Naive B cell (primary cell): ENCODE measurements around the gene MRPL20. TPM values are rescaled to one million over a fixed set of nuclear protein-coding genes. Genes with fewer than 3 reads are reported as not detected.

Source experiments
- ATAC-seq, 2 donors: fragments of 150-1000 bp; cut with Tn5 transposase; 2 replicates each; pipeline ENCODE4 v1.10.0; 2021; ENCODE audit warnings: low read depth in 2 of 2, mild to moderate bottlenecking in 2 of 2, moderate library complexity in 2 of 2
- DNase-seq: peaks from one replicate; pipeline ENCODE4 v3.0.0; 2022
- H3K27ac Mint-ChIP-seq, 6 donors: one replicate each; pipeline ENCODE4 v1.8.0; 2020 to 2022; ENCODE audit warnings: mild to moderate bottlenecking in 6 of 6, mixed read lengths in 6 of 6, moderate library complexity in 5 of 6, inconsistent platforms in 2 of 6
- H3K27me3 Mint-ChIP-seq, 3 donors: one replicate each; pipeline ENCODE4 v1.8.0; 2021 to 2022; ENCODE audit warnings: mixed read lengths in 3 of 3, mild to moderate bottlenecking in 1 of 3
- H3K36me3 Mint-ChIP-seq, 2 donors: one replicate each; pipeline ENCODE4 v1.8.0; 2020 to 2022; ENCODE audit warnings: mixed read lengths in 2 of 2, inconsistent platforms in 1 of 2, mild to moderate bottlenecking in 1 of 2
- H3K4me1 Mint-ChIP-seq, 3 donors: one replicate each; pipeline ENCODE4 v1.8.0; 2020 to 2022; ENCODE audit warnings: mixed read lengths in 3 of 3, inconsistent platforms in 1 of 3, mild to moderate bottlenecking in 1 of 3, moderate library complexity in 1 of 3
- H3K4me3 Mint-ChIP-seq, 8 donors: one replicate each; pipeline ENCODE4 v1.8.0; 2020 to 2022; ENCODE audit warnings: mild to moderate bottlenecking in 8 of 8, mixed read lengths in 8 of 8, moderate library complexity in 8 of 8, inconsistent platforms in 2 of 8
- H3K9me3 Mint-ChIP-seq, 7 donors: one replicate each; pipeline ENCODE4 v1.8.0; 2020 to 2022; ENCODE audit warnings: mixed read lengths in 7 of 7, mild to moderate bottlenecking in 5 of 7, inconsistent platforms in 2 of 7, moderate library complexity in 1 of 7
- polyA plus RNA-seq, 6 donors: library from polyadenylated mRNA; unstranded; fragments of 300-500 nt; fragmentation: Illumina TruSeq; gene quantifications; one replicate each; pipeline ENCODE4 v1.2.3, GENCODE V29; 2021; ENCODE audit warnings: low read depth in 6 of 6

The MRPL20 gene
- polyA plus RNA-seq, 6 donors from 2014 or later = 75.1 to 129 (median 102) TPM

DNA sequence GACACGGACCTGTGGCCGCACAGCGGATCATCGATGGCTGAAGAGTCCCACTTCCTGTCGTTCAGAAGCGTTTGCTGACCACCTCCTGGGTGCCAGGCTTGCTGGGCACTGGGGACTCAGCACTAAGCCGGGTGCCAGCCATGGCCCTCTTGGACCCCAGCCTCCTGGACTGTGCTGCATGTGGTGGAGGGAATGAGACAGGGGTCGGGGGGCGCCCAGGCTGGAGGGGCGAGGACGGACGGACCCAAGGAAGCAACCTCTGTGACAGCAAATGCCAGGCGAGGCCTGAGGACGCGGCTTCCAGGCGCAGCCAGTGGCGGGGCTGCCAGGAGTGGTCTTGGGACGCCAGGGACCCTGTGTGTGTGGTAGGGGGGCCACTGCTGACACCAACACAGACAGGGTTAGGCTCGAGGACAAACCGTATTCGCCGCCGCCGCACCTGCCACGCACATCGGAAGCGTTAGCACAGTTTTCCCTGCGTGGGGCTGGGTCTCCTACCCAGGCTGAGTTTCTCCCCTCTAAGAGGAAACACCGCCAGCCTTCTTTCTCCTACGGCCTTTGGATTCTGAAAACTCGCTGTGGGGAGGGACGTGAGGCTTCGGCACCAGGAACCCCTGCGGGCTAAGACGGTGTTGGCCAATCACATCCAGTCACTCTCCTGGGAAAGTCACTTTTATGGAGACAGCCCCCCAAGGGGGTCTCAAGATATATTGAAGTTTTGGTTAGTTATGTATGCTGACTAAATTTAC lies 45.7 kb downstream of the MRPL20 start:
- Mint-ChIP-seq H3K36me3 (peaks cover 0 to 8% of the 10 kb centered on the region in 2 donors), H3K9me3 (no peaks in the 10 kb centered on the region), H3K4me1 (peaks cover 5 to 9% (median 6%) of the 10 kb centered on the region in 3 donors), H3K27ac (no peak overlapping the region), H3K27me3 (peaks cover 20 to 48% (median 41%) of the 10 kb centered on the region in 3 donors), H3K4me3 (peak overlapping the region in 1 of 8 donors; percentile 61)
- ATAC-seq (no peak), DNase-seq (no peak)

DNA sequence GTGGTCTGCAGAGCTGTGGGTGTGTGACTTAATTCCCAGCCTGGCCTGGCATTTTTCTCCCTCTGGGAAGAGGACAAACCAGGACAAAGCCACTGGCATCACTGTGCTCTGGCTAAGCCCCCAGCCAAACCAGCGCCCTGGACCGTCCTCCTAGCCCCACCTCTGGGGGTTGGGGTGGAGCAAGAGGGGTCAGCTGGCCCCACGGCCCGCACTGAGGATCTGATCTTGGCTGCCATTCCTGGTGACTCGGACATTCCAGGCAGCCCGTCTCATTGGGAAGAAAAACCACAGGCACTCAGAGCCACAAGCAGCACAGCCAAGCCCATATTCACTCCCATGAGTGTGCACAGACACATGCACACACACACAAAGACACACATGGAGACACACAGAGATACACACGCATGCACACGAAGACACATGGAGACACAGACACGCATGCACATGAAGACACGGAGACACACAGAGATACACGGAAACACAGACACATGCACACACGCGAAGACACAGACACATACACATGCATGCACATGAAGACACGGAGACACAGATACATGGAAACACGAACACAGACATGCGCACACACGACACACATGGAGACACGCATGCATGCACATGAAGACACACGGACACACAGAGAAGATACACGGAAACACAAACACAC lies 46.5 kb downstream of the MRPL20 start:
- no peak for ATAC-seq
- DNase-seq = no peak
- Mint-ChIP-seq H3K27me3 (peaks cover 20 to 48% (median 41%) of the 10 kb centered on the region in 3 donors), H3K4me1 (peaks cover 5 to 9% (median 6%) of the 10 kb centered on the region in 3 donors), H3K27ac (no peak overlapping the region), H3K36me3 (peaks cover 0 to 8% of the 10 kb centered on the region in 2 donors), H3K4me3 (peak overlapping the region in 1 of 8 donors; percentile 11), H3K9me3 (no peaks in the 10 kb centered on the region)

DNA sequence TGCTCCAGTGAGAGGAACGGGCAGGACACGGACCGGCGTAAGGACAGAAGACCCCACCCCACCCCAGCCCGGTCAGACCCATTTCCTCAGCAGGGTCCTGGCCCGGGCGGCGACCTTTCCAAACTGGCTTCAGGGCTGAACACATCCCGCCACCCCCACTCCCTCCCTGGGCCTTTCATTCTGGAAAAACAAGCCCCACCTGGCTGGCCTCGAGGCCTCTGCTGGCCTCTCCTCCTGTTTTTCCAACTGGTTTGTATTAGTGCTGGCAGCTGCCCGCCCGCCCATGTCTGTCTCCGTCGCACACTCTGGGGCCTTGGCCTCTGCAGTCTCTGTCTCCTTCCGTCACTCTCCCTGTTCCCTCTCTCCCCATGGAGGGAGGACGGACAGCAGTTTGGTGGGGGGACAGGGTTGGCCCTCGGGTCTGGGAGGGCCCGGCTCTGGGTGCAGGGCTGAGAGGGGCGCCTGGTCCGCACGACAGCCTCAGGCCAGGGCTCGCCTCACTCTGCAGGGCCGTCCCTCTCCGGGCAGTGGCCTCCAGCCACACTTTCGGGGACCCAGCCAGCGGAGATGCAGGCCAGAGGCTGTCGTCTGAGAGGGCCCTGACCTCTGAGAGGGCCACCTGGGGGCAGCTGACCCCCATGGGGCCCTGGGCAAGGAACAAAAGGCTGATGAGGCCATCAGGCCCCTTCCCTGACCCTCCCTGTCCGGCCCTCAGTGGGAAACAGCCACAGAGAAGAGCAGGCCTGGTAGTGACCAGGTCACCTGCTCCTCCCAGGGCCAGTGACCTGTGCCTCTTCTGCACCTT lies 47.2 kb downstream of the MRPL20 start:
- peak overlapping the region in 1 of 8 donors; percentile 59 for H3K4me3 Mint-ChIP-seq
- peaks cover 5 to 10% (median 8%) of the 10 kb centered on the region in 3 donors for H3K4me1 Mint-ChIP-seq
- H3K36me3 Mint-ChIP-seq = peaks cover 0 to 8% of the 10 kb centered on the region in 2 donors
- H3K27ac Mint-ChIP-seq = peak overlapping the region in 1 of 6 donors; percentile 33
- DNase-seq (no peak), ATAC-seq (no peak)
- H3K9me3 Mint-ChIP-seq = no peaks in the 10 kb centered on the region
- peaks cover 20 to 48% (median 41%) of the 10 kb centered on the region in 3 donors for H3K27me3 Mint-ChIP-seq

DNA sequence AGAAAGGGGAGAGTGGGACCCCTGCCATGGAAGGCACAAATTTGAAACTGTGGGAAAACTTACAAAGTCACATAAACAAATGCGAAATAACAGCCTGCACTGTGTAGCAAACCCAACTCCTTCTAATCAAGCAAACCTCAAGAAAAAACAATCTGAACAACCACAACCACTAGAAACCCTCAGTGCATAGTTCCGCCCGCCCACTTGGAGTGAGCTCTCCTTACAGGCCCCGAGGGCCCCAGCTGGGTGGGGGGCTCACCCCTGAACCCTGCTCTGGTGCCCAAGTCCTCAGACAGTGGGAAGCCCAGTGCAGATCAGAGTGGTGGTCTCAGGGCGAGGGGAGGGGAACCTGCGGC lies 47.8 kb downstream of the MRPL20 start:
- Mint-ChIP-seq H3K4me1 (peaks cover 5 to 13% (median 12%) of the 10 kb centered on the region in 3 donors), H3K27ac (no peak overlapping the region), H3K4me3 (peak overlapping the region in 1 of 8 donors; percentile 30), H3K27me3 (peaks cover 20 to 51% (median 41%) of the 10 kb centered on the region in 3 donors), H3K9me3 (no peaks in the 10 kb centered on the region), H3K36me3 (peaks cover 0 to 8% of the 10 kb centered on the region in 2 donors)
- ATAC-seq (no peak), DNase-seq (no peak)

DNA sequence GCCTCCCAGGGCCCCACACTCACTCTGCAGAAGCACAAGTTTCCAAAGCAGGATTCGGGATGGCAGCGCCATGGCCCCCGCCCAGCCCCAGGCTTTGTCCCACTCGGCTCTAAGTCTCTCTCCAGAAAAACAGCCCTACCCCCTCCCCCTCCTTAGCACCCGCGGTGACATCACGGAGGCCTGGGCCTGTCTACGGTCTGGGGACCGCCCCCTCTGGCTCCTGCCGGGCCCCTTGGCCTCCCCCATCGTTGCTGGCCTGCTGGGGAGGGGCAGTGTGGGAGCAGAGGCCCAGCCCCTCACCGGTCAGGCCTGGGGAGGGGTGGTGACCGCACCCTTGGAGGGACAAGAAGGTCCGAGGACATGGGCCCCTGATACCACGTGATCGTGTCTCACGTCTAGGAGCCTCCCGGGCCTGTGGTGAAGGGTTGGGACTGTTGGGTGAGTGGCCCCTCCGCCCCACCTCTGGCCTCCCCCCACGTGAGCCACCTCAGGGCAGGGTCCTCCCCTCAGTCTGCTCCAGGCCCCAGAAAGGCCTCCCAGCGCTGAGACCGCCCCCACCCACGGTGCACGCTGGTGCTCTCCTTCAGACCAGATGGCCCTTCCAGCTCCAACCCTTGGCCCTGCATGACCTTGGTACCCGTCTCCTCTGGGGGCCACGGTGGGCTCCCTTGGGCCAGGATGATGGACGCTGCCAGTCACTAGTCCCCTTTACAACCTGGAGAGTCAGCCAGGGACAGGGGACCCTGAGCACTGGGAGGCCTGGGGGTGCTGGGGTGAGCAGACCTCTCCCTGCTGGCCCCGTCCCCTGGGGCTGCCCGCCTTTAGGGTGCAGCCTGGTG lies 48.4 kb downstream of the MRPL20 start, which contains the start of gene MXRA8:
Gene MXRA8 (minus strand): TSS at position 123 of the 839 bp plus-strand sequence. CDS start 51 bp downstream, at position 72.
- Mint-ChIP-seq H3K4me3 (peak within 1 kb of the TSS in 1 of 8 donors; percentile 30), H3K9me3 (no peaks in the 10 kb centered on the region)

DNA sequence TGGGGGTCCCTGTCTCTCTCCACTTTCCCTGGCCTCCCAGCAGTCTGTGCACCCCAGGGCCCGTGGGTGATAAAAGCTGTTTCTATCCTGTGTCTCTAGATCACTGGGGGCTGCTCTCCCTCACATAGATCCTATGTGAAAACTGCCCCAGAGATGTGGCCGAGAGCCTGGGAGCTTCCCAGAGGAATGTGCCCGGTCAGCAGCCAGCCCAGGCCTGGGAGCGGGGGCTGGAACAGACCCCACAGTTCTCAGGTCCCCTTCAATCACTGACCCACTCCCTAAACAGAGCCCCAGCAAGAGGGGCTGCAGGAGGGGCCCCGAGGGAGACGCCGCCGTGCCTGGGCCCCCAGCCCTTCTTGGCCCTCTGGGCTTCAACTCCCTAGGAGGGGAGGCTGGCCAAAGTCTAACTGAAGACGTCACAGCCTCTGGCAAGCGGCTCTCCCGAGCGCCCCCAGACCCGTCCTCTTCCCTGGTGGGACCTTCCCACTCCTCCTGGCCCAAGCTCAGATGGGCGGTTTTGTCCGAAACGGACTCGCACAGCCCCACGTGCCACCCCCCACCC lies 49.1 kb downstream of the MRPL20 start:
- H3K4me1 Mint-ChIP-seq = peaks cover 10 to 23% (median 17%) of the 10 kb centered on the region in 3 donors
- ATAC-seq (no peak), DNase-seq (no peak)
- no peak overlapping the region for H3K27ac Mint-ChIP-seq
- peaks cover 0 to 8% of the 10 kb centered on the region in 2 donors for H3K36me3 Mint-ChIP-seq
- H3K27me3 Mint-ChIP-seq = peaks cover 20 to 64% (median 45%) of the 10 kb centered on the region in 3 donors
- no peaks in the 10 kb centered on the region for H3K9me3 Mint-ChIP-seq
- no peak overlapping the region for H3K4me3 Mint-ChIP-seq

More for the DNA sequence above, 48.4 kb downstream of the MRPL20 start, which contains the start of gene MXRA8:
- no peak within 1 kb of the TSS for H3K27ac Mint-ChIP-seq
- no peak for DNase-seq
- H3K27me3 Mint-ChIP-seq = peaks cover 20 to 57% (median 41%) of the 10 kb centered on the region in 3 donors
- no peak for ATAC-seq
- peaks cover 5 to 16% (median 15%) of the 10 kb centered on the region in 3 donors for H3K4me1 Mint-ChIP-seq
- H3K36me3 Mint-ChIP-seq = peaks cover 0 to 8% of the 10 kb centered on the region in 2 donors

DNA sequence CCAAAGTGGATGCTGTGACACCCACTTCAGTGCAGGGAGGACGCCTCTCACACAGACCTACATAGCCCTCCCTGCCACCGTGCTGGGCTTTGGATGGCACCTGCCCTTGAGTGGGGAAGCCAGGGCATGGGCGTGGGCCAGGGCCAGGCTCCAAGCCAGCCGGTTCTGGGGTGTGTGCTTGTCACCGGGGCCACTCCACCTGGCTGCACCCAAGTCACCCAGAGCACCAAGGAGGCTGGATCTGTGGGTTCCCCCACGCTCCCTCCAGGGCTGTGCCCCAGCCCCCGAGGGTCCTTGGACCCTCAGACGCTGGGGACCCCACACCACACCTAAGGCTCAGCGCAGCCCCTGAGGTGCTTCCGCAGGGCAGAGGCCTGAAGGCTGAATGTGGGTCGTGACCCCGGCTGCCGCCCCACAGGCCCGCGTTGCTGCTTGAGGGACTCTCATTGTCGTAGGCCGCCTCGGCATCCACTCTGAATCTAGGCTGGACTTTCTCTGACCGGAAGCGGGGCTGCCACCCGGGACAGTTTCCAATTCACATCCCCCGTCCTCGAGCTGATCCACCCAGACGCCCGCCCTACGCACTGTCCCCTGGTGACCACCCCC lies 50.2 kb downstream of the MRPL20 start:
- no peak for DNase-seq
- Mint-ChIP-seq H3K27ac (no peak overlapping the region), H3K9me3 (no peaks in the 10 kb centered on the region), H3K4me3 (no peak overlapping the region), H3K27me3 (peaks cover 23 to 69% (median 52%) of the 10 kb centered on the region in 3 donors), H3K4me1 (peaks cover 20 to 34% (median 27%) of the 10 kb centered on the region in 3 donors), H3K36me3 (peaks cover 0 to 8% of the 10 kb centered on the region in 2 donors)
- ATAC-seq = no peak

DNA sequence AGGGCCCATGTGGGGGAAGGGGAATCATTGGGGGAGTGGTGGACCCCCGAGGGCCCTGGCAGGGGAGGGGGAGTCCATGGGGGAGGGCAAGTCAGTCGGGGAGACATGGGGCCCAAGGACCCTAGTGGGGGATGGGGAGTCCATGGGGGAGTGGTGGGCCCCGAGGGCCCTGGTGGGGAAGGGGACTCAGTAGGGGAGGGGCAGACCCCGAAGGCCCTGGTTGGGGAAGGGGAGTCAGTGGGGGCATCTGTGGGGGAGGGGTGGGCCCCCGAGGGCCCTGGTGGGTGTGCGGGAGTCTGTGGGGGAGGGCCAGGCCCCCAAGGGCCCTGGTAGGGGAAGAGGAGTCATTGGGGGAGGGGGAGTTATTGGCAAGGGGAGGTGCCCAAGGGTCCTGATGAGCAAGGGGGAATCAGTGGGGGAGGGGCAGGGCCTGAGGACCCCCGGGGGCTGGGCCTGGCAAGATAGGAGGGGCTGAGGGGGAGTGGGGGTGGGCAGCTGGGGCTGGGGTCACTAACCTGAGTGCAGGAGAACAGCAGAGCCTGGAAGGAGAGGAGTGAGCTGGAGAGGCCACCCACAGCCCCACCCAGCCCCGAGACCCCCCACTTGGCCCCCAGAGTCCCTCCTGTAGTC lies 50.8 kb downstream of the MRPL20 start:
- Mint-ChIP-seq H3K27me3 (peaks cover 22 to 66% (median 51%) of the 10 kb centered on the region in 3 donors), H3K36me3 (peaks cover 0 to 8% of the 10 kb centered on the region in 2 donors), H3K9me3 (no peaks in the 10 kb centered on the region), H3K4me3 (peak overlapping the region in 1 of 8 donors; percentile 5), H3K4me1 (peaks cover 20 to 36% (median 28%) of the 10 kb centered on the region in 3 donors), H3K27ac (no peak overlapping the region)
- ATAC-seq = no peak
- DNase-seq = no peak

DNA sequence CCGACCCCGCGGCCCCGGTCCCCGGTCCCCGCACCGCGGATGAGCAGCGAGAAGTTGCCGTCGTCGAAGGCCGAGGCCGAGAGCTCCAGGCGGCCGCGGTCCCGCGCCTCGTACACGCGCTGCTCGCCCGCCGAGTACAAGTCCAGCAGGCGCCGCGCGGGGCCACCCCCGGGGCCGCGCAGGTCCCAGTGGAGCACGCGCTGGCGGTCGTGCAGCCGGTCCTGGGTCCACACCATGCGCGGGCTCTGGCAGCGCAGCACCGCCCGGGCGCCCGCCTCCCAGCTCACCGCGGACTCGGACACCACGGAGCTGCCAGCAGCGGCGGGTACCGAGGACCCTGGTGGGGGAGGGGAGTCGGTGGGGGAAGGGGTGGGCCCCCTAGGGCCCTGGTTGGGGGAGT lies 51.7 kb downstream of the MRPL20 start:
- H3K9me3 Mint-ChIP-seq = no peaks in the 10 kb centered on the region
- no peaks in the 10 kb centered on the region for H3K36me3 Mint-ChIP-seq
- no peak overlapping the region for H3K27ac Mint-ChIP-seq
- H3K4me1 Mint-ChIP-seq = peaks cover 20 to 36% (median 23%) of the 10 kb centered on the region in 3 donors
- peaks cover 15 to 58% (median 42%) of the 10 kb centered on the region in 3 donors for H3K27me3 Mint-ChIP-seq
- ATAC-seq (no peak), DNase-seq (no peak)
- no peak overlapping the region for H3K4me3 Mint-ChIP-seq

DNA sequence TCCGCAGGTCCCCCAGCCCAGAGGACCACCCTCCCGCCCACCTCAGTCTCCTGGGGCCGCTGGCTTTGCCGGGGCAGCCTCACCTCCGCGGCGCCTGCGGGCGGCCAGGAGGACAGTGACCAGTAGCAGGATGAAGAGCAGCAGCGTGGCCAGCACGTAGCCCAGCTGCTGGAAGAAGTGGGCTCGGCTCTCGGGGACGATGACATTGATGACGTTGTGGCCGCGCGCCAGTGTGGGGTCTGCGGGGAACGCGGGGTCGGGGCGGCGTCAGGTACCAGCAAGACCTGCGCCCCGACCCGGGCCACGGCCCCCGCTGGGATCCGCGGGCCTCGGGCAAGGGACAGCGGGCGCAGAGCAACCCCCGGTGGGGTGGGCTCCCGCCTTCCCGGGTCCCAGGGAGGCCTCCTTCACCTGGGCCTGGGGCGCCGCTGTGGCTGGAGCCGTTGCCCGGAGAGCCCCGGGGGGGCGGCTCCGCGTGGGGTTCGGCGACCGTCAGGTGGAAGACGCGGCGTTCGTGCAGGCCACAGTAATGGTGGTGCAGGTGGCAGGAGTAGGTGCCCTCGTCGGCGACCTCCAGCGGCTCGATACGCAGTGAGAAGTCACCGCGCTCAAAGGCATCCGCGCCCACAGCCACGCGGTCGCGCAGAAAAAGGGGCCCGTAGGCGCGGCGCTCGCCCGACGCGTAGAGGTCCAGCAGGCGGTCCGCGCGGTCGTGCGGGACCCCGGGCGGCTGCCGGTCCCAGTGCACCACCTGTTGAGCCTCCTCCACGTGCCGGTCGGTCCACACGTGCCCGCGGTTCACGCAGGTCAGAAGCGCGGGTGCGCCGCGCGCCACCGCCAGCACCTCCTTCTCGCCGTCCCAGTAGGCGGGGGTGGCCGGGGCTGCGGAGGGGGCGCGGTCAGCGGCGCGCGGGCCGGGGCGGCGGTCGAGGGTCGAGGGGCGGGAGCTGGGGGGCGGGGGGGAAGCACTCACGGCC lies 52.5 kb downstream of the MRPL20 start:
- H3K27ac Mint-ChIP-seq = peak overlapping the region in 1 of 6 donors; percentile 89
- no peak for DNase-seq
- peaks cover 20 to 36% (median 23%) of the 10 kb centered on the region in 3 donors for H3K4me1 Mint-ChIP-seq
- peak in 1 of 2 donors; percentile 15 for ATAC-seq
- H3K36me3 Mint-ChIP-seq = no peaks in the 10 kb centered on the region
- no peaks in the 10 kb centered on the region for H3K9me3 Mint-ChIP-seq
- peak overlapping the region in 6 of 8 donors; percentile 5 to 66 (median 40) for H3K4me3 Mint-ChIP-seq
- peaks cover 15 to 53% (median 38%) of the 10 kb centered on the region in 3 donors for H3K27me3 Mint-ChIP-seq
